Measurements from ENCODE around the gene IQCH. TPM values are rescaled to one million over a fixed set of nuclear protein-coding genes. Genes with fewer than 3 reads are reported as not detected.

The IQCH gene
- total and polyA plus RNA-seq, 2 of the 4 experiments (the other 2 are of a cell fraction), result 0.60 to 2.5 TPM

DNA sequence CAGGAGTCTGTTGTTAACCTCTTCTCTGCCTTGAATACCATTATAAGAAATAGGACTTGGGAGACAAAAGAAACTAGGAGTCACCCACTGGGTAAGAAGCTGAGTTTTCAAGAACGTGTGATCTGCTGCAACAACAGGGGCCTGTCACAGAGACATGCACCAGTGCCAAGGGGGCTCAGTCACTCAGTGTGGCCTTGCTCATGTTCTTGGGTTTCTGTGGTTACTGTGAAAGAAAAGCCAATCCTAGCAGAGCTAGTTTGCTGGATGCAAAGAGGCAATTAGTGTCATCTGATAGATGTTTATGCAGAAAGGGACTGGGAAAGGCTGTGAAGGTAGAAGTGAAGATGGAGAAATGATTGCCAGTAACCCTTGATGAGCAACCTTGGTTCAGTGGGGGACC, 126.3 kb downstream of the IQCH start:
- intact Hi-C loops (cut with micrococcal nuclease) (no loop called here), dilution Hi-C loops (cut with HindIII; ENCODE audit: low sequenced_read_pairs, unreplicated experiment) (no loop called here), in situ Hi-C loops (cut with MboI; ENCODE audit: low sequenced_read_pairs) (no loop called here)
- ATAC-seq (ENCODE audit: low read depth) (no peak), DNase-seq (no peak)
- H3K4me1 ChIP-seq (ENCODE audit: control insufficient read depth, insufficient read depth, low read length), result no peaks in the 10 kb centered on the region
- no peak overlapping the region for H3K4me2 ChIP-seq (ENCODE audit: low read depth, low read length)
- H2AFZ ChIP-seq (replicated peaks; ENCODE audit: low read length, poor library complexity), result no peak overlapping the region
- H4K5ac ChIP-seq (ENCODE audit: low read depth, low read length), result no peak overlapping the region
- H2BK20ac ChIP-seq (ENCODE audit: low read depth, low read length), result no peak overlapping the region
- WGBS, 2 experiments (ENCODE audit: extremely low coverage in 2 of 2, insufficient read length in 1 of 2), result no CpG with 5 or more reads among the region's 1 CpG
- no peak overlapping the region for H2BK5ac ChIP-seq (ENCODE audit: low read depth, low read length, poor library complexity, severe bottlenecking)
- no peak overlapping the region for H3K18ac ChIP-seq (ENCODE audit: low read depth, low read length)
- H3K4me3 ChIP-seq (ENCODE audit: insufficient read depth, low read depth, low read length), result no peak overlapping the region
- H2AK5ac ChIP-seq (ENCODE audit: low read depth, low read length), result no peak overlapping the region
- no peak overlapping the region for H3K14ac ChIP-seq (replicated peaks; ENCODE audit: low read depth, low read length)
- H4K20me1 ChIP-seq (ENCODE audit: insufficient read depth, low read length), result no peaks in the 10 kb centered on the region
- CTCF ChIA-PET, result no interaction called here
- no peaks in the 10 kb centered on the region for H3K79me1 ChIP-seq (ENCODE audit: low read depth in 1 of 2, low read length in 2 of 2)
- H3K27ac ChIP-seq (ENCODE audit: insufficient read depth, low read length), result no peak overlapping the region
- peaks cover 19% of the 10 kb centered on the region for H3K27me3 ChIP-seq (ENCODE audit: control insufficient read depth, insufficient read depth, low read length)
- no peaks in the 10 kb centered on the region for H3K36me3 ChIP-seq (ENCODE audit: control insufficient read depth, insufficient read depth, low read length)
- no peaks in the 10 kb centered on the region for H3K9me3 ChIP-seq (ENCODE audit: control insufficient read depth, insufficient read depth, low read length)
- no peak overlapping the region for H3K23ac ChIP-seq (ENCODE audit: low read depth, low read length)
- H2BK15ac ChIP-seq (ENCODE audit: low read depth, low read length), result no peak overlapping the region
- POLR2A ChIA-PET (ENCODE audit: unreplicated experiment), result interaction anchor here (0.6 kb wide), 1 partner anchor 40 kb away, joined by 3 read pairs; no protein-coding TSS in a partner anchor
- H4K8ac ChIP-seq (ENCODE audit: low read depth in 2 of 2, low read length in 2 of 2), result no peak overlapping the region
- no peaks in the 10 kb centered on the region for H3K9me1 ChIP-seq (ENCODE audit: insufficient read depth, low read length)
- H2AK9ac ChIP-seq (replicated peaks; ENCODE audit: low read depth, low read length, poor library complexity), result no peak overlapping the region
- H3K4ac ChIP-seq (ENCODE audit: low read depth, low read length), result no peak overlapping the region
- no TSS peak for BruUV-seq (replicated peaks)
- no peak overlapping the region for H3K9ac ChIP-seq (ENCODE audit: low read depth, low read length)
- no peak overlapping the region for H4K91ac ChIP-seq (ENCODE audit: insufficient read depth, low read depth, low read length)
- no peak for TF ChIP-seq NFE2L2 (IDR thresholded peaks at IDR 0.05; ENCODE audit: low read depth, low read length)
- TF ChIP-seq ELK1 (IDR thresholded peaks at IDR 0.05; ENCODE audit: borderline replicate concordance, low read depth, low read length), result no peak
- TF ChIP-seq, protein P1, sequence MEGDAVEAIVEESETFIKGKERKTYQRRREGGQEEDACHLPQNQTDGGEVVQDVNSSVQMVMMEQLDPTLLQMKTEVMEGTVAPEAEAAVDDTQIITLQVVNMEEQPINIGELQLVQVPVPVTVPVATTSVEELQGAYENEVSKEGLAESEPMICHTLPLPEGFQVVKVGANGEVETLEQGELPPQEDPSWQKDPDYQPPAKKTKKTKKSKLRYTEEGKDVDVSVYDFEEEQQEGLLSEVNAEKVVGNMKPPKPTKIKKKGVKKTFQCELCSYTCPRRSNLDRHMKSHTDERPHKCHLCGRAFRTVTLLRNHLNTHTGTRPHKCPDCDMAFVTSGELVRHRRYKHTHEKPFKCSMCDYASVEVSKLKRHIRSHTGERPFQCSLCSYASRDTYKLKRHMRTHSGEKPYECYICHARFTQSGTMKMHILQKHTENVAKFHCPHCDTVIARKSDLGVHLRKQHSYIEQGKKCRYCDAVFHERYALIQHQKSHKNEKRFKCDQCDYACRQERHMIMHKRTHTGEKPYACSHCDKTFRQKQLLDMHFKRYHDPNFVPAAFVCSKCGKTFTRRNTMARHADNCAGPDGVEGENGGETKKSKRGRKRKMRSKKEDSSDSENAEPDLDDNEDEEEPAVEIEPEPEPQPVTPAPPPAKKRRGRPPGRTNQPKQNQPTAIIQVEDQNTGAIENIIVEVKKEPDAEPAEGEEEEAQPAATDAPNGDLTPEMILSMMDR (conservative IDR thresholded peaks at IDR 0.05; ENCODE audit: low read depth, low read length), result no peak
- no peak for TF ChIP-seq MAFK (IDR thresholded peaks at IDR 0.05; ENCODE audit: low read depth, low read length)
- no peak for TF ChIP-seq RAD21 (IDR thresholded peaks at IDR 0.05; ENCODE audit: low read length)
- TF ChIP-seq FOS (IDR thresholded peaks at IDR 0.05; ENCODE audit: low read depth, low read length), result no peak
- TF ChIP-seq CHD1 (IDR thresholded peaks at IDR 0.05; ENCODE audit: low read depth, low read length), result no peak
- no peak for TF ChIP-seq BHLHE40 (IDR thresholded peaks at IDR 0.05; ENCODE audit: low read depth, low read length)
- TF ChIP-seq SMC3 (IDR thresholded peaks at IDR 0.05; ENCODE audit: low read depth, low read length), result no peak
- no peak for TF ChIP-seq CEBPB (IDR thresholded peaks at IDR 0.05; ENCODE audit: low read depth, low read length)
- TF ChIP-seq MAZ (IDR thresholded peaks at IDR 0.05; ENCODE audit: borderline replicate concordance, low read depth, low read length), result no peak
- no peak for TF ChIP-seq USF2 (IDR thresholded peaks at IDR 0.05; ENCODE audit: low read depth, low read length)
- no peak for TF ChIP-seq POLR2A (IDR thresholded peaks at IDR 0.05; ENCODE audit: low read depth, low read length)
- no peak for TF ChIP-seq RFX5 (IDR thresholded peaks at IDR 0.05; ENCODE audit: low read depth, low read length)
- TF ChIP-seq MXI1 (IDR thresholded peaks at IDR 0.05; ENCODE audit: borderline replicate concordance, low read depth, low read length), result no peak
- TF ChIP-seq RCOR1 (IDR thresholded peaks at IDR 0.05; ENCODE audit: insufficient replicate concordance, low read length), result no peak
- no peak overlapping the region for H3K56ac ChIP-seq (ENCODE audit: extremely low read depth, insufficient read depth, low read length)
- no peak overlapping the region for H2BK120ac ChIP-seq (ENCODE audit: low read depth, low read length)
